Fibroblast of lung (primary cell): Measurements from ENCODE around the gene HLA-F. TPM values are rescaled to one million over a fixed set of nuclear protein-coding genes. Genes with fewer than 3 reads are reported as not detected.

Experiments
- DNase-seq, 2 donors: peaks; one replicate each; pipeline versions ENCODE4 v3.0.0 to v3.0.0-alpha.2; 2010; ENCODE audit warnings: low read depth in 2 of 2
- H2AFZ ChIP-seq: 2 replicates; pipeline ENCODE4 v1.5.1; 2012; ENCODE audit warnings: low read length, control low read depth, inconsistent platforms
- H3K27ac ChIP-seq: 2 replicates; pipeline ENCODE4 v1.5.1; 2011; ENCODE audit warnings: low read length, control low read depth; ENCODE audit not compliant: insufficient read depth
- H3K27me3 ChIP-seq: 2 replicates; pipeline ENCODE4 v1.5.1; 2011; ENCODE audit warnings: mild to moderate bottlenecking, low read length; ENCODE audit not compliant: control insufficient read depth, insufficient read depth
- H3K36me3 ChIP-seq: 2 replicates; pipeline ENCODE4 v1.5.1; 2011; ENCODE audit warnings: low read length; ENCODE audit not compliant: control insufficient read depth, insufficient read depth
- H3K4me1 ChIP-seq: 2 replicates; pipeline ENCODE4 v1.5.1; 2011; ENCODE audit warnings: low read length; ENCODE audit not compliant: control insufficient read depth, insufficient read depth; ENCODE audit errors: extremely low read depth
- H3K4me2 ChIP-seq: 2 replicates; pipeline ENCODE4 v1.5.1; 2011; ENCODE audit warnings: low read length, control low read depth; ENCODE audit not compliant: insufficient read depth; ENCODE audit errors: extremely low read depth
- H3K4me3 ChIP-seq, 4 experiments: fragments of 200-600 bp in 1 of 4; sonication (generic) in 1 of 4; replicated peaks in 1 of 4; 2 replicates each; pipeline ENCODE4 v1.5.1; 2011 to 2016; ENCODE audit warnings: low read length in 4 of 4, low read depth in 3 of 4, mild to moderate bottlenecking in 3 of 4, control low read depth in 2 of 4, inconsistent platforms in 1 of 4, mixed read lengths in 1 of 4; ENCODE audit not compliant: insufficient read depth in 1 of 4; ENCODE audit errors: control extremely low read depth in 1 of 4
- H3K79me2 ChIP-seq: 2 replicates; pipeline ENCODE4 v1.5.1; 2012; ENCODE audit warnings: mild to moderate bottlenecking, low read length, inconsistent platforms; ENCODE audit not compliant: control insufficient read depth, insufficient read depth
- H3K9ac ChIP-seq: 2 replicates; pipeline ENCODE4 v1.5.1; 2011; ENCODE audit warnings: mild to moderate bottlenecking, low read length, control low read depth; ENCODE audit not compliant: insufficient read depth
- H3K9me3 ChIP-seq: 2 replicates; pipeline ENCODE4 v1.5.1; 2012; ENCODE audit warnings: low read depth, low read length; ENCODE audit not compliant: control insufficient read depth, insufficient read depth
- H4K20me1 ChIP-seq: 2 replicates; pipeline ENCODE4 v1.5.1; 2011; ENCODE audit warnings: low read length; ENCODE audit not compliant: control insufficient read depth, insufficient read depth; ENCODE audit errors: extremely low read depth
- CTCF ChIP-seq, 2 donors: IDR thresholded peaks in 1 of 2; conservative IDR thresholded peaks in 1 of 2; 1 replicate in 1 of 2; 2 replicates in 1 of 2; pipeline ENCODE4 v1.5.1; 2011 to 2012; ENCODE audit warnings: low read length in 2 of 2, control low read depth in 1 of 2, inconsistent platforms in 1 of 2, low read depth in 1 of 2, mild to moderate bottlenecking in 1 of 2
- EZH2 ChIP-seq: IDR thresholded peaks from 2 replicates; pipeline ENCODE4 v1.5.1; 2012; ENCODE audit warnings: low read length, control low read depth, mild to moderate bottlenecking; ENCODE audit errors: missing control alignments
- polyA plus RNA-seq, 2 donors: library from polyadenylated mRNA; depleted of rRNA in 1 of 2; stranded (reverse) in 1 of 2; unstranded in 1 of 2; fragments of >200 nt; gene quantifications; 2 replicates each; pipeline ENCODE4 v1.2.1, GENCODE V29; 2011 to 2012; ENCODE audit warnings: missing spikeins in 1 of 2
- total RNA-seq: library from RNA; depleted of rRNA; stranded (reverse); fragments of >200 nt; gene quantifications from 2 replicates; pipeline ENCODE4 v1.2.1, GENCODE V29; 2014

HLA-F gene
- total and polyA plus RNA-seq, 2 donors (not counting 1 experiment from before 2014, with no cell fraction given), result 5.4 to 18.7 TPM

- TF ChIP-seq EZH2 (no peak), CTCF (conservative IDR thresholded peaks at IDR 0.05 in 1 of 2, IDR thresholded peaks at IDR 0.05 in 1 of 2; ENCODE audit: low read depth in 1 of 2, low read length in 2 of 2) (no peak)
- no peak overlapping the region for H3K4me3 ChIP-seq
- H3K79me2 ChIP-seq, result no peaks in the 10 kb centered on the region
- no peaks in the 10 kb centered on the region for H3K9me3 ChIP-seq
- no peak overlapping the region for H3K4me2 ChIP-seq
- H3K4me1 ChIP-seq, result no peaks in the 10 kb centered on the region
- H3K27ac ChIP-seq, result no peak overlapping the region
- no peaks in the 10 kb centered on the region for H3K27me3 ChIP-seq
- DNase-seq, result no peak
- H3K9ac ChIP-seq, result no peak overlapping the region
- no peak overlapping the region for H2AFZ ChIP-seq
- H3K36me3 ChIP-seq, result no peaks in the 10 kb centered on the region
- no peaks in the 10 kb centered on the region for H4K20me1 ChIP-seq
Observed at GRCh38 chr6:29685718-29686326, 37.4 kb upstream of the HLA-F start.

DNA sequence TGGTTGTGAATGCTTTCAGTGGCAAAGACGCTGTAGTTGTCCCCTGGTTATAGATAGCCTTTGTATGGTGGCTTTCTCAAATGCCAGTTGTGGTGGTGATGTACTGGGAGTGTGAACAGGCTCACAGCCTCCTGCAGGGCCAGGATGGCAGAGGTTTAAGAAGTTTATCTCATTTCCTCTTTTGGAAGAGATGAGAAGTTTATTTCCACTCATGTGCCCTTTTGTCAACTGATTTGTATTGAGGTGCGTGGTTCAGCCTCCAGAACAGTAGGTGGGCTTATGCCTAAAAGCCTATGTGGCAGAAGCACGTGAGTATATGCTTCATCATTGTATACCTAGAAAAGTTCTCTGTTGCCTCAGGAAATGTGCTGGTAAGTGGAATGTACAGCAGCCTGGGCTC lies 28.6 kb upstream of the HLA-F start:
- no peak for TF ChIP-seq CTCF (conservative IDR thresholded peaks at IDR 0.05 in 1 of 2, IDR thresholded peaks at IDR 0.05 in 1 of 2; ENCODE audit: low read depth in 1 of 2, low read length in 2 of 2)
- no peak for TF ChIP-seq EZH2
- H3K4me2 ChIP-seq, result no peak overlapping the region
- no peak for DNase-seq
- no peaks in the 10 kb centered on the region for H3K9me3 ChIP-seq
- no peaks in the 10 kb centered on the region for H3K4me1 ChIP-seq
- H3K9ac ChIP-seq, result no peak overlapping the region
- H4K20me1 ChIP-seq, result no peaks in the 10 kb centered on the region
- no peaks in the 10 kb centered on the region for H3K27me3 ChIP-seq
- H3K27ac ChIP-seq, result no peak overlapping the region
- H3K79me2 ChIP-seq, result no peaks in the 10 kb centered on the region
- no peak overlapping the region for H2AFZ ChIP-seq
- H3K36me3 ChIP-seq, result no peaks in the 10 kb centered on the region
- H3K4me3 ChIP-seq, result no peak overlapping the region

DNA sequence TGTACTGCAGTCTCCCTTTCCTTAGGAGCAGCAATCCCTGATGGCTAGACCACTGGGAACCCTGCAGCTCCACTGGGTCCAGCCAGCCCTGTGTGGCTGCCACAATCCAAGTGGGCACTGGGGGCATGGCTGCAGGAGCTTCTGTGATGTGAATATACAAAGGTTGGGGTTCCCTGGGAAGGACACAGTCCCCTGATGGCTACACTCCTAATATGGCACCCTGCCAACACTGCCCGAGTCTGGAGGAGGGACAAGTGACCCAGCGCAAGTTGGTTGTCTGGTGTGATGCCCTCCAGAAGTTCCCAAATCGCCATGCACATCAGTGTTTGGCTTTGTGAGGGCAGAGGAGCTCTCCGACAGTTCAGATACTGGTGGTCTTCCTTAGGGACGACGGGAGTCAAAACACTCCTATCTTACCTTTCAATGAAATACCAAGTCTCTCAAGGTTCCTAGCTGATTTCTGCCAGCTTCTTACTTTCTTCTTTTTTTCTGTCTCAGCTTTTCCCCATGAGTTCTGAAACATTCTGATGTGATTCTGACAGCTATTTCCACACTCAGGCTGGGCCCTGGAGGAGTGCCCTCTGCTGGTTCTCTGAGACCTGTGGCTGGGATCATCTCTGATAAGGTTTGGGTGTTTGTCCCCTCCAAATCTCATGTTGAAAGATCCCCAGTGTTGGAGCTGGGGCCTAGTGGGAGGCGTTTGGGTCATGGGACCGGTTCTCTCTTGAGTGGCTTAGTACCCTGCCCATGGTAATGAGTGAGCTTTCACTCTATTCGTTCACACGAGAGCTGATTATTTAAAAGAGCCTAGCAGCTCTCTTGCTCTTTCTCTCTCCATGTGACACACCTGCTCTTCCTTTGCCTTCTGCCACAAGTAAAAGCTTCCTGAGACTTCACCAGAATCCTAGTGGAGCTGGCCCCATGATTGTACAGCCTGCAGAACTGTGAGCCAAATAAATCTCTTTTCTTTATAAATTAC lies 26.8 kb upstream of the HLA-F start:
- TF ChIP-seq CTCF (conservative IDR thresholded peaks at IDR 0.05 in 1 of 2, IDR thresholded peaks at IDR 0.05 in 1 of 2; ENCODE audit: low read depth in 1 of 2, low read length in 2 of 2) (peak; percentile 48 to 59), EZH2 (no peak)
- no peak overlapping the region for H3K4me2 ChIP-seq
- H3K79me2 ChIP-seq, result no peaks in the 10 kb centered on the region
- H4K20me1 ChIP-seq, result no peaks in the 10 kb centered on the region
- no peak overlapping the region for H2AFZ ChIP-seq
- no peaks in the 10 kb centered on the region for H3K4me1 ChIP-seq
- no peak overlapping the region for H3K9ac ChIP-seq
- no peaks in the 10 kb centered on the region for H3K27me3 ChIP-seq
- DNase-seq, result no peak
- H3K36me3 ChIP-seq, result no peaks in the 10 kb centered on the region
- H3K27ac ChIP-seq, result no peak overlapping the region
- no peak overlapping the region for H3K4me3 ChIP-seq
- H3K9me3 ChIP-seq, result no peaks in the 10 kb centered on the region
